Measurements from ENCODE around the gene AREL1. TPM values are rescaled to one million over a fixed set of nuclear protein-coding genes. Genes with fewer than 3 reads are reported as not detected.

Gene AREL1
- total and polyA plus RNA-seq, 2 donors (not counting 3 experiments of a cell fraction or from before 2014, with no cell fraction given), result 46.4 to 67.2 TPM

DNA sequence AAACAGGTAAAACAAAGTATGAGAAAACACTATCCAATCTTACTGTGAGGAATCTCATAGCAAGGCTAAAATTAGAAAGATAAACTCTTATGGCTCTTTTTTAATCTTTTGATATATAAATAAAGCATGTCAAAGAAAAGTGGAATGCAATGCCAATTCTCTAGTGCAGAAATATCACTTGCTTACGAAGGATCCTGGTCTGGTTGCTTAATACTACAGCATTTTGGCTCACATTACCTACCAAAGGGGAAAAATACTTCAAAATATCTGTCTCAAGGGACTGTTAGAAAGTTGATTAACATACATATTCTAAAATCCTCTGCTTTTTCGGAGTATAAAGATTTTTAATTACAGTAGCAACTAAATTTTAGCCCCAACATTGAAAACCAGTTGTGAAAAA, 21.4 kb downstream of the AREL1 start:
- ChIA-PET CTCF (interaction anchor here (0.6 to 1.2 kb wide), 2 partner anchors 28 to 82 kb away, joined by 3 to 4 read pairs; no protein-coding TSS in a partner anchor), POLR2A (no interaction called here)
- DNase-seq (ENCODE audit: low read depth, low spot score), result no peak
- Histone ChIP-seq H3K4me1 (ENCODE audit: control insufficient read depth, extremely low read depth, insufficient read depth, low read length) (no peaks in the 10 kb centered on the region), H2AFZ (ENCODE audit: low read depth, low read length) (no peak overlapping the region), H3K36me3 (ENCODE audit: control insufficient read depth in 2 of 2, extremely low read depth in 1 of 2, insufficient read depth in 2 of 2, low read length in 2 of 2) (peaks cover 10 to 12% of the 10 kb centered on the region in 2 experiments), H3K27ac (ENCODE audit: insufficient read depth, low read depth, low read length) (no peak overlapping the region), H3K79me2 (ENCODE audit: control insufficient read depth, insufficient read depth, low read length) (peaks cover 27% of the 10 kb centered on the region), H3K9me3 (replicated peaks; ENCODE audit: control insufficient read depth, insufficient read depth, low read length) (no peaks in the 10 kb centered on the region), H3K9me1 (replicated peaks; ENCODE audit: control insufficient read depth, extremely low read depth, insufficient read depth, low read length) (no peaks in the 10 kb centered on the region), H3K4me3 (replicated peaks in 1 of 3; ENCODE audit: insufficient read depth in 1 of 3, low read depth in 1 of 3, low read length in 3 of 3) (no peak overlapping the region), H4K20me1 (replicated peaks; ENCODE audit: control insufficient read depth, extremely low read depth, insufficient read depth, low read length) (no peaks in the 10 kb centered on the region), H3K4me2 (ENCODE audit: insufficient read depth, low read length) (no peak overlapping the region), H3K9ac (replicated peaks; ENCODE audit: extremely low read depth, insufficient read depth, low read length) (no peak overlapping the region), H3K27me3 (ENCODE audit: control insufficient read depth in 2 of 2, insufficient read depth in 2 of 2, low read length in 2 of 2) (no peaks in the 10 kb centered on the region)
- TF ChIP-seq, protein P1, sequence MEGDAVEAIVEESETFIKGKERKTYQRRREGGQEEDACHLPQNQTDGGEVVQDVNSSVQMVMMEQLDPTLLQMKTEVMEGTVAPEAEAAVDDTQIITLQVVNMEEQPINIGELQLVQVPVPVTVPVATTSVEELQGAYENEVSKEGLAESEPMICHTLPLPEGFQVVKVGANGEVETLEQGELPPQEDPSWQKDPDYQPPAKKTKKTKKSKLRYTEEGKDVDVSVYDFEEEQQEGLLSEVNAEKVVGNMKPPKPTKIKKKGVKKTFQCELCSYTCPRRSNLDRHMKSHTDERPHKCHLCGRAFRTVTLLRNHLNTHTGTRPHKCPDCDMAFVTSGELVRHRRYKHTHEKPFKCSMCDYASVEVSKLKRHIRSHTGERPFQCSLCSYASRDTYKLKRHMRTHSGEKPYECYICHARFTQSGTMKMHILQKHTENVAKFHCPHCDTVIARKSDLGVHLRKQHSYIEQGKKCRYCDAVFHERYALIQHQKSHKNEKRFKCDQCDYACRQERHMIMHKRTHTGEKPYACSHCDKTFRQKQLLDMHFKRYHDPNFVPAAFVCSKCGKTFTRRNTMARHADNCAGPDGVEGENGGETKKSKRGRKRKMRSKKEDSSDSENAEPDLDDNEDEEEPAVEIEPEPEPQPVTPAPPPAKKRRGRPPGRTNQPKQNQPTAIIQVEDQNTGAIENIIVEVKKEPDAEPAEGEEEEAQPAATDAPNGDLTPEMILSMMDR (IDR thresholded peaks at IDR 0.05; ENCODE audit: extremely low read depth in 1 of 2, insufficient read depth in 1 of 2, low read depth in 1 of 2, low read length in 2 of 2), result no peak
- no peak for TF ChIP-seq POLR2AphosphoS5 (IDR thresholded peaks at IDR 0.05; ENCODE audit: insufficient read depth, low read depth, low read length)
- TF ChIP-seq JUN (IDR thresholded peaks at IDR 0.05; ENCODE audit: borderline replicate concordance, insufficient read depth, insufficient read length, low read depth), result no peak
- TF ChIP-seq MYC (IDR thresholded peaks at IDR 0.05; ENCODE audit: low read depth, low read length), result no peak
- TF ChIP-seq POLR2A (IDR thresholded peaks at IDR 0.05; ENCODE audit: low read depth, low read length), result no peak
- TF ChIP-seq, protein P2, sequence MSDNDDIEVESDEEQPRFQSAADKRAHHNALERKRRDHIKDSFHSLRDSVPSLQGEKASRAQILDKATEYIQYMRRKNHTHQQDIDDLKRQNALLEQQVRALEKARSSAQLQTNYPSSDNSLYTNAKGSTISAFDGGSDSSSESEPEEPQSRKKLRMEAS (IDR thresholded peaks at IDR 0.05; ENCODE audit: insufficient read depth, insufficient read length), result no peak
- TF ChIP-seq FOS (IDR thresholded peaks at IDR 0.05; ENCODE audit: borderline replicate concordance, insufficient read depth, low read length), result no peak
- TF ChIP-seq EZH2 (IDR thresholded peaks at IDR 0.05; ENCODE audit: borderline replicate concordance, low read depth, low read length, severe bottlenecking), result no peak
- no peak for TF ChIP-seq GATA2 (IDR thresholded peaks at IDR 0.05; ENCODE audit: insufficient read depth, insufficient read length, low read depth, low read length)
- dilution Hi-C loops (cut with MboI; ENCODE audit: extremely low pct_ligation_motif_present, low sequenced_read_pairs) (no loop called here), intact Hi-C loops (cut with micrococcal nuclease) (no loop called here)
- no TSS peak for BruUV-seq (replicated peaks)
- FAIRE-seq, result no peak
